ENCODE measurements around the gene CLDN9. TPM values are rescaled to one million over a fixed set of nuclear protein-coding genes. Genes with fewer than 3 reads are reported as not detected.

The CLDN9 gene
- total RNA-seq, 2 donors from 2014 or later, result 0.91 TPM; not detected in 1

DNA sequence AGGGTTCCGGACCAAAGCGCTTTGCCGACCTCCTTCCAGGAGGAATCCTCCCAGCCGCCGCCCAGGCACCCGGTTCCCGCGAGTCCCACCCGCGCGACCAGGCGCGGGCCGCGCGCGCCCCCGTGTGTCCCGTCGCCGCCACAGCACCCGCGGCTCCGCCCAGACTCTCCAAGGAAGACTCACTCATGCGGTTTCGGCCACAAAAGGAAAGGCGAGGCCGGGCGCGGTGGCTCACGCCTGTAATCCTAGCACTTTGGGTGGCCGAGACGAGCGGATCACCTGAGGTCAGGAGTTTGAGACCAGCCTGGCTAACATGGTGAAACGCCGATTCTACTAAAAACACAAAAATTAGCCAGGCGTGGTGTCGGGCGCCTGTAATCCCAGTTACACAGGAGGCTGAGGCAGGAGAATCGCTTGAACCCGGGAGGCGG is 29.0 kb upstream of the CLDN9 start:
- no peaks in the 10 kb centered on the region for H3K27me3 ChIP-seq (replicated peaks; ENCODE audit: insufficient read depth)
- no peak overlapping the region for H3K4me3 ChIP-seq
- TF ChIP-seq POLR2A (IDR thresholded peaks at IDR 0.05), result no peak
- no peak for TF ChIP-seq POLR2AphosphoS5 (IDR thresholded peaks at IDR 0.05)
- TF ChIP-seq, protein P1, sequence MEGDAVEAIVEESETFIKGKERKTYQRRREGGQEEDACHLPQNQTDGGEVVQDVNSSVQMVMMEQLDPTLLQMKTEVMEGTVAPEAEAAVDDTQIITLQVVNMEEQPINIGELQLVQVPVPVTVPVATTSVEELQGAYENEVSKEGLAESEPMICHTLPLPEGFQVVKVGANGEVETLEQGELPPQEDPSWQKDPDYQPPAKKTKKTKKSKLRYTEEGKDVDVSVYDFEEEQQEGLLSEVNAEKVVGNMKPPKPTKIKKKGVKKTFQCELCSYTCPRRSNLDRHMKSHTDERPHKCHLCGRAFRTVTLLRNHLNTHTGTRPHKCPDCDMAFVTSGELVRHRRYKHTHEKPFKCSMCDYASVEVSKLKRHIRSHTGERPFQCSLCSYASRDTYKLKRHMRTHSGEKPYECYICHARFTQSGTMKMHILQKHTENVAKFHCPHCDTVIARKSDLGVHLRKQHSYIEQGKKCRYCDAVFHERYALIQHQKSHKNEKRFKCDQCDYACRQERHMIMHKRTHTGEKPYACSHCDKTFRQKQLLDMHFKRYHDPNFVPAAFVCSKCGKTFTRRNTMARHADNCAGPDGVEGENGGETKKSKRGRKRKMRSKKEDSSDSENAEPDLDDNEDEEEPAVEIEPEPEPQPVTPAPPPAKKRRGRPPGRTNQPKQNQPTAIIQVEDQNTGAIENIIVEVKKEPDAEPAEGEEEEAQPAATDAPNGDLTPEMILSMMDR (IDR thresholded peaks at IDR 0.05), result peak; percentile 71 to 95 (median 88)
- H3K36me3 ChIP-seq, result no peaks in the 10 kb centered on the region
- H3K9me3 ChIP-seq, result no peaks in the 10 kb centered on the region
- no peak overlapping the region for H3K27ac ChIP-seq
- H3K4me1 ChIP-seq (replicated peaks), result peaks cover 7% of the 10 kb centered on the region
- DNase-seq (ENCODE audit: low spot score), result peak; percentile 64
- intact Hi-C loops (cut with DNase I), result no loop called here
- 12% methylated on average over 42 of the region's 42 CpGs for WGBS

DNA sequence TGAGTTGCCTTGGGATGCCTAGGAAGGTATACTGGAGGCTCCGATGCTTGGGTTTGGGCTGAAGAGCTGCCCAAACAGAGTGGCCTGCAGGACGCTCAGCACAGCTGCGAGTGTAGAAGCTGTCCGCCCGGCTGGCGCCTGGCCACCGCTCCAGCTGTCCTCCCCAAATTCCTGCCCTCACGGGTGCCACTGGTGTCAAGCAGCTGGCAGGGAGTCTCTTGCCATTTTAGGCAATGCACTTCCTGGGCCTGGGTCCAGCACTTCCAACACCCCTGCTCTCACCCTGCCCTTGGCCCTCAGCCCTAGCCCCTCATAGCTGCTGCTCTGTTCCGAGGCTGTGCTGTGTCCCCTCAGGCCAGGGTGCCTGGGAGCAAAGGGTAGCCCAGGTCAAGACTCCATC is 27.3 kb upstream of the CLDN9 start:
- intact Hi-C loops (cut with DNase I), result no loop called here
- no peak for DNase-seq (ENCODE audit: low spot score)
- no peak for TF ChIP-seq POLR2AphosphoS5 (IDR thresholded peaks at IDR 0.05)
- no peak for TF ChIP-seq POLR2A (IDR thresholded peaks at IDR 0.05)
- Histone ChIP-seq H3K36me3 (no peaks in the 10 kb centered on the region), H3K4me1 (replicated peaks) (no peaks in the 10 kb centered on the region), H3K27ac (no peak overlapping the region), H3K9me3 (no peaks in the 10 kb centered on the region), H3K27me3 (replicated peaks; ENCODE audit: insufficient read depth) (no peaks in the 10 kb centered on the region), H3K4me3 (no peak overlapping the region)
- 38% methylated on average over 9 of the region's 9 CpGs for WGBS

DNA sequence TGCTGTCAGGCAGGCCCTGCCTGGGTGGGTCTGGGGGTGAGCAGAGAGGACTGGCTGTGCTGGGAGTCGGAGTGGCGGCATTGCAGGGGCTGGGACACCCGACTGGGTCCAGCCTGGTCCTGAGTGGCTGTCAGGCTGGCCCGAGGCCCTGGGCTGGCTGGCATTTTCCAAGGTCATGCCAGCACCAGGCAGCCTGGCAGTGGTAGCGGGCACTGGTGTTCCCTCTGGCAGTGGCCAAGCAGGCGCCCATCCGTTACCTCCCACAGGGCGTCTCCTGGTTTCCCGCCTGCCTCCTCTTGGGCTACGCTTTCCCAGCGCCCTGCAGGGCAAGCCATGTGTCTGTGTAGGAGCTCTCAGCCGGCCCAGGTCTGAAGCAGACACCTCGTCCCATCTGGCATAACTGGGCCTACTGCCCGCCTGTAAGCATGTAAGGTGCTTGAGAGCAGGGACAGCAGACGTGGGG is 26.8 kb upstream of the CLDN9 start:
- no peaks in the 10 kb centered on the region for H3K27me3 ChIP-seq (replicated peaks; ENCODE audit: insufficient read depth)
- no peak overlapping the region for H3K27ac ChIP-seq
- TF ChIP-seq POLR2AphosphoS5 (IDR thresholded peaks at IDR 0.05), result no peak
- no peak for DNase-seq (ENCODE audit: low spot score)
- no peak overlapping the region for H3K4me3 ChIP-seq
- 65% methylated on average over 13 of the region's 15 CpGs for WGBS
- intact Hi-C loops (cut with DNase I), result no loop called here
- no peaks in the 10 kb centered on the region for H3K36me3 ChIP-seq
- no peaks in the 10 kb centered on the region for H3K4me1 ChIP-seq (replicated peaks)
- H3K9me3 ChIP-seq, result no peaks in the 10 kb centered on the region

DNA sequence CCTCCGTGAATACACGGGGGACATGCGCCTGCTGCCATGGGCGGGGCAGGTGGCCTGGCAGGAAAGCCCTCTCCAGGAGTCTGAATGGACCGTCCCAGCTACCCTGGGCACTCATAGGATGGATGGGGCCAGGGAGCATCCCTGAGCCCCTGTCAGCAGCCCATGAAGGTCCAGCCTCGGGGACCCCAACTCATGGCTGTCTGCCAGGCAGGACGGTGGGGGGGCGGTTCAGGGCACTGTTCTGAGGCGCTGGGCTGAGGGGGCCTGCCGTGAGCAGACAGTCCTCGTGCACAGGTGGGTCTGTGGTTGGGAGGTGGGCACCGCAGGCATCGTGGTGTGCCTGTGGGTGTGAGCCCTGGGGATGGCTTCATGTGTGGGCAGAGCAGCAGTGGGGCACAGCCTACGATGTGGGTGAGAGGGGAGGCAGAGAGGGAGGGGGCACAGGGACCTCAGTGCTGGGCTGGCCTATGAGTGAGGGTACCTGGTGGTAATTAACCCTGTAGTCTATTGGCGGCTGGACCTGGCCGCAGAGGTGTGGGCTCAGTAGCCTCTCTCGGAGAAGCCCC is 26.0 kb upstream of the CLDN9 start:
- H3K4me3 ChIP-seq, result no peak overlapping the region
- H3K4me1 ChIP-seq (replicated peaks), result no peaks in the 10 kb centered on the region
- H3K36me3 ChIP-seq, result no peaks in the 10 kb centered on the region
- no peak for TF ChIP-seq POLR2AphosphoS5 (IDR thresholded peaks at IDR 0.05)
- TF ChIP-seq, protein P1 (IDR thresholded peaks at IDR 0.05), result no peak
- no peak for TF ChIP-seq POLR2A (IDR thresholded peaks at IDR 0.05)
- H3K9me3 ChIP-seq, result no peaks in the 10 kb centered on the region
- intact Hi-C loops (cut with DNase I), result no loop called here
- H3K27ac ChIP-seq, result no peak overlapping the region
- H3K27me3 ChIP-seq (replicated peaks; ENCODE audit: insufficient read depth), result no peaks in the 10 kb centered on the region
- WGBS, result 82% methylated on average over 13 of the region's 17 CpGs
- DNase-seq (ENCODE audit: low spot score), result no peak

DNA sequence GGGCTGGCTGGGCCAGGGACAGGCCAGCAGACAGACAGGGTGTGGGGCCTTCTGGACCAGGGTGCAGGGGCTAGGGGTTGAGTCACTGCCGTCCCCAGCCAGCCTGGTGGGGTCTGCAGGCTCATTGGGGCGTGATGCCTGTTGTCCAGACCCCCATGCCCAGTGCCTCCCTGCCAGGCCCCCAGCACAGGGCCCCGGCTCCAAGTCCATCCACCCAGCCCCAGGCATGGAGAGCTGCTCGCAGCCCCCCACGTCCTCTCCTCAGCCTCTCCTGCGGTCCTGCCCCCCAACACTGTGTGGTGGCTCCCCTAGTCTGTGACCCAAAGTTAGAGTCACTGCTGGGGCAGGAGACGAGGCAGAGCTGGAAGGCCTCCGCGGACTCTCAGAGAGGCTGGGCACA is 25.4 kb upstream of the CLDN9 start:
- 79% methylated on average over 9 of the region's 9 CpGs for WGBS
- no peak for DNase-seq (ENCODE audit: low spot score)
- Histone ChIP-seq H3K4me3 (no peak overlapping the region), H3K27me3 (replicated peaks; ENCODE audit: insufficient read depth) (no peaks in the 10 kb centered on the region), H3K4me1 (replicated peaks) (no peaks in the 10 kb centered on the region), H3K27ac (no peak overlapping the region), H3K36me3 (no peaks in the 10 kb centered on the region), H3K9me3 (no peaks in the 10 kb centered on the region)
- intact Hi-C loops (cut with DNase I), result no loop called here
- no peak for TF ChIP-seq POLR2AphosphoS5 (IDR thresholded peaks at IDR 0.05)
- TF ChIP-seq POLR2A (IDR thresholded peaks at IDR 0.05), result no peak
- TF ChIP-seq, protein P1 (IDR thresholded peaks at IDR 0.05), result no peak

DNA sequence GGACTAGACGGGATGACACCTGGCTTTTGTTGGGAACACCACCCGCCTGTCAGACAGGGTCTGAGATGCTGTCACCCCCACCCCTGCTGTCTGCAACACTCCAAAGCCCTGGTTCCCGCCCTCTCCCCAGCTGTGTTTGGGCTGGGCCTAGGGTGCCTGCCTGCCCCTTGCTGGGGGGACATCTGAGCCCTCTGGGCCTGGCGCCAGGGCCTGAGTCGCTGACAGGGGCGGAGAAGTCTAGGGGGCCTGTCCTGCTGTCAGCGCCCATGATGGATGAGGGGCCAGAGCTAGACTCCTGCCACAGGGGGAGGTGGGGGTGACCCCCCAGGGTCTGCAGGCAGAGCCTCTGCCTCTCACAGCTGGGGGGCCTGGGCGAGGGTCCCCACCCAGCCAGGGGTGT is 24.9 kb upstream of the CLDN9 start:
- Histone ChIP-seq H3K4me3 (no peak overlapping the region), H3K4me1 (replicated peaks) (no peaks in the 10 kb centered on the region), H3K9me3 (no peaks in the 10 kb centered on the region), H3K27ac (no peak overlapping the region), H3K27me3 (replicated peaks; ENCODE audit: insufficient read depth) (no peaks in the 10 kb centered on the region), H3K36me3 (no peaks in the 10 kb centered on the region)
- no peak for TF ChIP-seq POLR2AphosphoS5 (IDR thresholded peaks at IDR 0.05)
- TF ChIP-seq, protein P1 (IDR thresholded peaks at IDR 0.05), result no peak
- TF ChIP-seq POLR2A (IDR thresholded peaks at IDR 0.05), result no peak
- WGBS, result 34% methylated on average over 8 of the region's 8 CpGs
- intact Hi-C loops (cut with DNase I), result no loop called here
- DNase-seq (ENCODE audit: low spot score), result no peak
